ENCODE data around the gene FIZ1. TPM values are rescaled to one million over a fixed set of nuclear protein-coding genes. Genes with fewer than 3 reads are reported as not detected.
"Not testable (repeated sequence)": the region's sequence is repeated elsewhere in the genome, so short reads cannot be mapped to it uniquely, and the experiment has no call there.

Gene FIZ1
- total RNA-seq, 2 donors from 2014 or later, result 9.2 to 10.7 TPM

DNA sequence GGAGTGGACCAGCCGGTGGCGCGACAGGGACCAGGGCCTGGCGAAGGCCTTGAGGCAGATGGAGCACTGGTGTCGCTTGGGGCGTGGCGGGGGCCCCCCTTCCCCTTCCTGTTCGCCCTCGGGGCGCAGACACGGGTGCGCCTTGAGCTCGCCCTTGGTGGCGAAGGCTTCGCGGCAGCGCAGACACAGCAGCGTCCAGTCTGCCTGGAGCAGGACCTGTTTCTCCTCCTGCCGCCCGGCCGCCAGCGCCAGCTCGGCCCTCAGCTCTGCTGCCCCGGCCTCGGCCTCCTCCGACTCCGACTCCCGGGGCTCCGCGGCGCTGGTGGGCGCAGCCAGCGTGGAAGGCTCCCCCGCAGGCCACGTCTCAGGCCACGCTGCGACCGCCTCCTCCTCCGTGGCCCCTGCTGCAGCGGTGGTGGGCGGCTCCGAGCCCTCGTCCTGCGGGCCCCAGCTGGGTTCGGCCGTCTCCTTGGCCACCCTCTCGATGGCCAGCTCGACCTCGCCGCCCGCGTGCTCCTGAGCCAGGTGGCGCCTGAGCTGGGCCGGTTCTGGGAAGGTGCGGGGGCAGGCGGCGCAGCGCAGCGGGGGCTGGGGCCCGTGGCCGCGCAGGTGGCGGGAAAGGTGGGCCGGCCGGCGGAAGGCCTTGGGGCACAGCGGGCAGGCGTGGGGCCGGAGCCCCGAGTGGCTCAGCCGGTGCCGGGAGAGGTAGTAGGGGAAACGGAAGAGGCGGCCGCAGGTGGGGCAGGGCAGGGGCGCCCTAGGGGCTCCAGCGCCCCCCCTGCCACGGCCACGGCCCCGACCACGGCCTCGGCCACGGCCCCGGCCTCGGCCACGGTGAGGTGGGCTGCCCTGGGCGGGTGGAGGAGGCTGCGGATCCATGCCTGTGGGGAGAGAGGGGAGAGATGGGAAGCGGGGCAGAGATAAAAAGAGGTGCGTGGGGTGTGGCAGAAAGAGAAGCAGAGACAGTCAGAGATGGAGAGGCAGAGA is 20.3 kb downstream of the FIZ1 start:
- DNase-seq (no peak), ATAC-seq (no peak)
- Mint-ChIP-seq H3K27ac (peak overlapping the region; percentile 62), H3K4me3 (peak overlapping the region; percentile 87), H3K36me3 (ENCODE audit: low read depth) (peaks cover 5% of the 10 kb centered on the region), H3K4me1 (peaks cover 23% of the 10 kb centered on the region), H3K27me3 (no peaks in the 10 kb centered on the region)
- H3K9me3 ChIP-seq (ENCODE audit: control insufficient read depth, low read length, poor library complexity, severe bottlenecking), result no peaks in the 10 kb centered on the region

DNA sequence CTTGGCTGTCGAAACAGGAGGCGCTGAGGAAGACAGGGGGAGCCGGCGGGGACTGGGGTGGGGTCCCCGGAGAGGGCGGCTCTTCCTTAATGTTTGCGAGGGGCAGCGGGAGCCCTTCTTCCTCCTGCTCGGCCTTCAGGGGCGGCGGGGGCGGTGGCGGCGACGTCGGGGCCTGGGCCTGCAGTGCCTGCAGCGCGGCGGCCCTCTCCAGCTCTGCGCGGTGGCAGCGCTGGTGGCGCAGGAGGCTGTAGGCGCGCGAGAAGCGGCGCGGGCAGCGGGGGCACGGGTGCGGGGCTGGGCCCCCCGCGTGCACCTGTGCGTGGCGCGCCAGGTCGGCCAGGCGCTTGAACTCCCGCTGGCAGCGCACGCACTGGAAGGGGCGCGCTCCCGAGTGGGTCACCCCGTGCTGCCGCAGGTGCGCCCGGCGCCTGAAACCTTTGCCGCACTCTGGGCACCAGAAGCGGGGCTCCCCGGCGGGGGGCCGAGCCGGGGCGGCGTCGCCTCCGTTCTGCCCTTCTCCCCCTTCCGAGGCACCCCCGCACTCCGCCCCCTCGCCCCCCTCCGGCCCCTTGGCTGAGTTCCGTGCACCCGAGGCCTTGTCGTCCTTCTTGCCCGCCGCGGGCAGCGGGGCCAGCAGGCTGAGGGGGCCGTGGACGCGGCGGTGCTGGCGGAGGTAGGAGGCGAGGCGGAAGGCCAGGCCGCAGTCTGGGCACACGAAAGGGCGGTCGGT is 21.1 kb downstream of the FIZ1 start:
- no peak for DNase-seq
- Mint-ChIP-seq H3K27ac (no peak overlapping the region), H3K36me3 (ENCODE audit: low read depth) (peaks cover 5% of the 10 kb centered on the region), H3K27me3 (no peaks in the 10 kb centered on the region), H3K4me3 (no peak overlapping the region), H3K4me1 (peaks cover 23% of the 10 kb centered on the region)
- no peaks in the 10 kb centered on the region for H3K9me3 ChIP-seq (ENCODE audit: control insufficient read depth, low read length, poor library complexity, severe bottlenecking)
- no peak for ATAC-seq

DNA sequence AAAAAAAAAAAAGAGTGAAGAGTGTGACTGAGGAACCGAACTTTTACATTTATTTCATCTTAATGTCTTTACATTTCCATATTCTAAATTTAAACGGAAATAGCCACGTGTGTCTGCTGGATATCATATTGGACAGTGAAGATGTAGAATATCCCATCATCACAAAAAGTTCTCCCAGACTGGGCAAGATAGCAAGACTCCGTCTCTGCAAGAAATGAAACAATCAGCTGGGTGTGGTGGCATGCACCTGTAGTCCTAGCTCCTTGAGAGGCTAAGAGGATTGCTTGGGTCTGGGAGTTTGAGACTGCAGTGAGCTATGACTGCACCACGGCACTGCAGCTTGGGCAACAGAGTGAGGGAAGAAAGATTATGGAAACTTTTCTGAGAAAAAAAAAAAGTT is 22.6 kb downstream of the FIZ1 start:
- no peak for DNase-seq
- no peak overlapping the region for H3K27ac Mint-ChIP-seq
- no peaks in the 10 kb centered on the region for H3K27me3 Mint-ChIP-seq

DNA sequence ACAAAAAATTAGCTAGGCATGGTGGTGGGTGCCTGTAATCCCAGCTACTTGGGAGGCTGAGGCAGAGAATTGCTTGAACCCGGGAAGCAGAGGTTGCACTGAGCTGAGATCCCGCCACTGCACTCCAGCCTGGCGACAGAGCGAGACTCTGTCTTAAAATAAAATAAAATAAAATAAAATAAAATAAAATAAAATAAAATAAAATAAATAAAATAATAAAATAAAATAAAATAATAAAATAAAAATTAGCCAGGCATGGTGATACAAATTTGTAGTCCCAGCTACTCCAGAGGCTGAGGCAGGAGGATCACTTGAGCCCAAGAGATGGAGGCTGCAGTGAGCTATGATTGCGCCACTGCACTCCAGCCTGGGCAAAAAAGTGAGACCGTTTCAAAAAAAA is 25.4 kb downstream of the FIZ1 start:
- H3K27ac Mint-ChIP-seq; DNase-seq; H3K9me3 ChIP-seq (ENCODE audit: control insufficient read depth, low read length, poor library complexity, severe bottlenecking); ATAC-seq; H3K36me3 Mint-ChIP-seq (ENCODE audit: low read depth); H3K4me3 Mint-ChIP-seq; H3K27me3 Mint-ChIP-seq; H3K4me1 Mint-ChIP-seq: not testable (repeated sequence)

More for the DNA sequence above, 22.6 kb downstream of the FIZ1 start:
- Mint-ChIP-seq H3K4me3 (no peak overlapping the region), H3K36me3 (ENCODE audit: low read depth) (peaks cover 5% of the 10 kb centered on the region), H3K4me1 (peaks cover 18% of the 10 kb centered on the region)
- H3K9me3 ChIP-seq (ENCODE audit: control insufficient read depth, low read length, poor library complexity, severe bottlenecking), result no peaks in the 10 kb centered on the region
- ATAC-seq, result no peak

DNA sequence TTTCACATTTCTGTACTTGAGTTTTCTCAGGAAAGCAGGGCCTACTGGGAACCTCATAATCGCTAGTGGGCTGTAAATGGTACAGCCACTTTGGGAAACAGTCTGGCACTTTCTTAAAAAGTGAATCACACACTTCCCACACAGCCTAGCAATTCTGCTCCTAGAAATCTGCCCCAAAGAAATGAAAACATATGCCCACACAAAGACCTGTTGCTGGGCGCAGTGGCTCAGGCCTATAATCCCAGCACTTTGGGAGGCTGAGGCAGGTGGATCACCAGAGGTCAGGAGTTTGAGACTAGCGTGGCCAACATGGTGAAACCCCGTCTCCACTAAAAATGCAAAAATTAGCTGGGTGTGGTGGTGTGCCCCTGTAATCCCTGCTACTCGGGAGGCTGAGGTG is 29.8 kb downstream of the FIZ1 start:
- H3K9me3 ChIP-seq (ENCODE audit: control insufficient read depth, low read length, poor library complexity, severe bottlenecking); ATAC-seq; H3K4me3 Mint-ChIP-seq: not testable (repeated sequence)

DNA sequence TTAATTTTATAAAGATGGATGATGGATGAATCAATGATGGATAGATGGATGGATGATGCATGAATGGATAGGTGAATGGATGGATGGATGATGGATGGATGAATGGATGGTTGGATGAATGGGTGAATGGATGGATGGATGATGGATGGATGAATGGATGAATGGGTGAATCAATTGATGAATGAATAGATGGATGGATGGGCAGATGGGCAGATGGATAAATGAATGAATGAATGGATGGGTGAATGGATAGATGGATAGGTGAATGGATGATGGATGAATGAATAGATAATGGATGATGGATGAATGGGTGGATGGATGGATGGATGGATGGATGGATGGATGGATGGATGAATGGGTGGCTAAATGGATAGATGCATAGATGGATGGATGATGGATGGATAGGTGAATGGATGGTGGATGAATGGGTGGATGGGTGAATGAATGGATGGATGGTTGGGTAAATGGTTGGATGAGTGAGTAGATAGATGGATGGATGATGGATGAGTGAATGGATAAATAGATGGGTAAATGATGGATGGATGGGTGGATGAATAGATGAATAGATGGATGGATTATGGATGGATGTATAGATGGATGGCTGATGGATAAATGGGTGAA is 31.5 kb downstream of the FIZ1 start:
- Mint-ChIP-seq H3K27me3 (peaks cover 17% of the 10 kb centered on the region), H3K4me3 (no peak overlapping the region), H3K36me3 (ENCODE audit: low read depth) (no peaks in the 10 kb centered on the region), H3K27ac (no peak overlapping the region), H3K4me1 (no peaks in the 10 kb centered on the region)
- ATAC-seq, result no peak
- DNase-seq, result no peak
- no peaks in the 10 kb centered on the region for H3K9me3 ChIP-seq (ENCODE audit: control insufficient read depth, low read length, poor library complexity, severe bottlenecking)

More for the DNA sequence above, 29.8 kb downstream of the FIZ1 start:
- peaks cover 12% of the 10 kb centered on the region for H3K27me3 Mint-ChIP-seq
- DNase-seq; H3K27ac Mint-ChIP-seq; H3K36me3 Mint-ChIP-seq (ENCODE audit: low read depth); H3K4me1 Mint-ChIP-seq: not testable (repeated sequence)

DNA sequence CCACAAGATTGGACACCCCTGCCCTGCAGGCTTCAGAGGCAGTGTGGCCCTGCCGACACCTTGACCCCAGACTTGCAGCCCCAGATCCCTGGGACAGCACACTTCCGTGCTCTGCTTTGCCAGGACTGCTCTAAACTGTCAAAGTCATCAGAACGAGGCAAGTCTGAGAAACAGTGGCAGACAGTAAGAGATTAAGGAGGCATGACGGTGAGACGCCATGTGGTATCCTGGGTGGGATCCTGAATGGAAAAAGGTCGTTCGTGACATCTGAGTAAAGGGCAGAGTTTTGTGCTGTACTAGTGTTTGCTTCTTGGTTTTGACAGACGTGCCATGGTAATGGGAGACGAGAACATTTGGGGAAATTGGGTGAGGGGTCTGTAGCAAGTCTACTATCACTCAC is 32.5 kb downstream of the FIZ1 start:
- ATAC-seq (no peak), DNase-seq (no peak)
- no peaks in the 10 kb centered on the region for H3K4me1 Mint-ChIP-seq
- no peaks in the 10 kb centered on the region for H3K36me3 Mint-ChIP-seq (ENCODE audit: low read depth)
- H3K4me3 Mint-ChIP-seq, result no peak overlapping the region
- peaks cover 17% of the 10 kb centered on the region for H3K27me3 Mint-ChIP-seq
- no peaks in the 10 kb centered on the region for H3K9me3 ChIP-seq (ENCODE audit: control insufficient read depth, low read length, poor library complexity, severe bottlenecking)
- no peak overlapping the region for H3K27ac Mint-ChIP-seq

DNA sequence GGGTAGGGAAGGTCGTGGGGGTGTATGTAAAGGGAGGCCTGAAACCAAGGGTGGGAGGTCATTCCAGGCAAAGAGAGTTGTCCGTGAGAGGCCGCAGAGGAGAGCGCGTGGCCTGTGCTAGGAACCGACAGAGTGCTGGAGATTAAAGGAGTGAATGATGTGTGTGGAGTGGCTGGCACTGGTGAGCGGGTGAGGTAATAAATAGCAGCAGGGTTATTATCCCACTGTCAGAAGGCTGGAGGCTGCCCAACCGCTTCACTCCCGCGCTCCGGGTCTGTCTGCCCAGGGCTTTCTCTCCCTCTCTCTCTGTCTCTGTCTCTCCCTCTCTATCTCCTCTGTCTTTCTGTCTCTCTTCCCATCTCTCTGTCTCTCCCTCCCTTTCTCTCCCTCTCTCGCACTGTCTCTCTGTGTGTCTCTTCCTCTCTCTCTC is 36.0 kb downstream of the FIZ1 start:
- DNase-seq, result no peak
- Mint-ChIP-seq H3K36me3 (ENCODE audit: low read depth) (no peaks in the 10 kb centered on the region), H3K4me1 (no peaks in the 10 kb centered on the region), H3K4me3 (no peak overlapping the region), H3K27ac (no peak overlapping the region), H3K27me3 (peaks cover 32% of the 10 kb centered on the region)
- H3K9me3 ChIP-seq (ENCODE audit: control insufficient read depth, low read length, poor library complexity, severe bottlenecking), result no peaks in the 10 kb centered on the region
- no peak for ATAC-seq

DNA sequence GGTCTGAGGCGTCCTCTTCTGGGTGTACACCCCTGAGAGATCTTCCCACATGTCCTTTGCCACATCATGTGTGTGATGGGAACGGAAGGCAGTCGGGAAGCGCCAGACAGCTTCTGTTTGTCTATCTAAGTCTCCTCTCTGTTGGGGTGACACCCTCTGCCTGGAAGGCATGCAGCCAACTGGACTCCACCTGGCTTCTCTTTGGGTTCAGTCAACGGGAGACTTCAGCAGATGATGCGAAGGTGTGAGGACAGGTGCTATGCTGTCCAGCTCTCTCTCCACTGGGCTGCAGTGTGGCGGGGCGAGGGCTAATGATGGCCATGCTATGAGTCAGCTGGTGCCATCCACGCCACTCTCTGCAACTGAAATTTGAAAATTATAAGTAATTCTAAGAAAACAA is 39.6 kb downstream of the FIZ1 start:
- DNase-seq (no peak), ATAC-seq (no peak)
- Mint-ChIP-seq H3K36me3 (ENCODE audit: low read depth) (no peaks in the 10 kb centered on the region), H3K27ac (no peak overlapping the region), H3K4me1 (peaks cover 2% of the 10 kb centered on the region), H3K27me3 (peaks cover 23% of the 10 kb centered on the region), H3K4me3 (no peak overlapping the region)
- H3K9me3 ChIP-seq (ENCODE audit: control insufficient read depth, low read length, poor library complexity, severe bottlenecking), result no peaks in the 10 kb centered on the region

DNA sequence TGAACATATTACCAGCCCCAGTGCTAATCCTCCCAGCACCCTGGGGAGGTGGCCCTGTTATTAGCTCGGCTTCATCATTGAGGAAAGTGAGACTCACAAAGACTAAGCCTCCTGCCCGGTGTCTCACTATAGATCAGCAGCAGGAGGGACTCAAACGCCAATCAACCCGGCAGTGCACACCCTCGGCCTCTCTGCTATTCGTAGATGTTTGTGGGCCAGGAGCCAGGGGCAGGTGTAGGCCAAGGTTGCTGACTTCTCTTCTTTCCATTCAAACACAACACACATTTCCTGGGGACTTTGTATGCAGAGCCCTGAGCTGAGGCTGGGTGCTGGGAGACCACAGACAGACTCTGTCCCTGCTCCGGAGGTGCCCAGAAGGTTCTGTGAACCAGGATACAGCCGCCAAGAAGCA is 44.6 kb downstream of the FIZ1 start:
- Mint-ChIP-seq H3K27ac (peak overlapping the region; percentile 39), H3K4me3 (no peak overlapping the region), H3K27me3 (peaks cover 37% of the 10 kb centered on the region), H3K4me1 (peaks cover 2% of the 10 kb centered on the region), H3K36me3 (ENCODE audit: low read depth) (no peaks in the 10 kb centered on the region)
- ATAC-seq, result no peak
- no peak for DNase-seq
- no peaks in the 10 kb centered on the region for H3K9me3 ChIP-seq (ENCODE audit: control insufficient read depth, low read length, poor library complexity, severe bottlenecking)

DNA sequence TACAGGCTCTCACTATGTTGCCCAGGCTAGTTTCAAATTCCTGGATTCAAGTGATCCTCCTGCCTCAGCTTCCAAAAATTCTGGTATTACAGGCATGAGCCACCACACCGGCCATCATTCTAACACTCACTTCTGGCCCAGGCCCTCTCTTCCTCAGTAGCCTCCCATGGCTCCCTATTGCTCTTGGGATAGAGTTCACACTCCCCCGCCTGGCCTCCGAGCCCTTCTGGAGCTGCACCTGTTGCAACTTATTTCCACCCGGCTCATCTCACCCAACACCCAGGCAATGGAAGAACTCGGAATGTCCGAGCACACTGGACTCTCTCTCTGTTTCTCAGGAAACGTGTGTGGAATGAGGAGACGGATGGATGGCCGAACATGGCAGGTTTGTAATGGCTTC is 45.0 kb downstream of the FIZ1 start:
- no peaks in the 10 kb centered on the region for H3K36me3 Mint-ChIP-seq (ENCODE audit: low read depth)
- peaks cover 2% of the 10 kb centered on the region for H3K4me1 Mint-ChIP-seq
- H3K27ac Mint-ChIP-seq, result peak overlapping the region; percentile 39
- ATAC-seq (no peak), DNase-seq (no peak)
- no peaks in the 10 kb centered on the region for H3K9me3 ChIP-seq (ENCODE audit: control insufficient read depth, low read length, poor library complexity, severe bottlenecking)
- H3K27me3 Mint-ChIP-seq, result peaks cover 34% of the 10 kb centered on the region
- no peak overlapping the region for H3K4me3 Mint-ChIP-seq

DNA sequence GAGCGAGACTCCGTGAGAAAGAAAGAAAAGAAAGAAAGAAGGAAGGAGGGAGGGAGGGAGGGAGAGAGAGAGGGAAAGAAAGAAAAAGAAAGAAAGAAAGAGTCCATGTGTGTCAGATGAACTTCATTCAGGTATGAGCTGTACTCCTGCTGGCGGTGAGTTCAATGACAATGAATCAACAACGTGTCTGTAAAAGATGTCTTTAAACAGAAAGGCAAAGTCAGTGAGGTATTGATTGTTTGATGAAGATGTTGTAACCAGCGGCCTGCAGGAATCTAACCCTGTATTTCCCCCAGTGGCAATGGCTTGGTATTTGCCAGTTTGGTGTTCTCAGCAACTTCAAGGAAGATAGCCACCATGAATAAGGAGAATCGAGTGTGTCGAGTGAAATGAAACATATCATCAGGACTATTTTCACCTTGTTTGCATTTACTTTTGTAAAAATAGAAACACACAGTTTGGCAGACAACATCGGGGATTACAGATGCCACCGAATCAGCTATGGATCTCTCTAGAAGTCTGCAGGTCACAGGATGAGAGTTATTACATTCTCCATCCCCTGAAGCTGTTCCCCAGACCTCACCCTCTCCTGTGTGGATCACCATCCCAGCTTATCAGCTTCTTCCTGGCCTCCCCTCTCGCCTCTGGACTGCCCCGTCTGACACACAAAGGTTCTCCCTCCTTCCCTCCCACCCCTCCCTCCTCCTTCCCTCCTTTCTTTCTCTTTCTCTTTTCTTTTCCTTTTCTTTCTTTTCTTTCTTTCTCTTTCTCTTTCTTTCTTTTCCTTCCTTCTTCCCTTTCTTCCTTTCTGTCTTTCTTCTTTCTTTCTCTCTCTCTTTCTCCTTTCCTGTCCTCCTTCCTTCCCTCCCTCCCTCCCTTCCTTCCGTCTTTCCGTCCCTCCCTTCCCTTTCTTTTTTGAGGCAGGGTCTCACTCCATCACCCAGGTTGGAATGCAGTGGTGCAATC is 45.8 kb downstream of the FIZ1 start:
- H3K4me3 Mint-ChIP-seq, result no peak overlapping the region
- no peak overlapping the region for H3K27ac Mint-ChIP-seq
- H3K36me3 Mint-ChIP-seq (ENCODE audit: low read depth), result no peaks in the 10 kb centered on the region
- ATAC-seq (no peak), DNase-seq (no peak)
- H3K4me1 Mint-ChIP-seq, result peaks cover 2% of the 10 kb centered on the region
- H3K9me3 ChIP-seq (ENCODE audit: control insufficient read depth, low read length, poor library complexity, severe bottlenecking), result no peaks in the 10 kb centered on the region
- H3K27me3 Mint-ChIP-seq, result peaks cover 31% of the 10 kb centered on the region
